Neutrophil (primary cell): ENCODE results near the gene TNPO1.

Experiments used
- H3K27ac ChIP-seq: fragments of 200-600 bp; sonication (generic); 2 replicates; pipeline ENCODE4 v1.5.1; 2016; ENCODE audit warnings: mild to moderate bottlenecking, moderate library complexity
- H3K27me3 ChIP-seq: fragments of 200-600 bp; sonication (generic); 2 replicates; pipeline ENCODE4 v1.6.0; 2016; ENCODE audit warnings: mild to moderate bottlenecking
- H3K36me3 ChIP-seq: fragments of 200-600 bp; sonication (generic); 2 replicates; pipeline ENCODE4 v1.5.1; 2017
- H3K4me1 ChIP-seq, 2 experiments: fragments of 200-600 bp in 1 of 2; sonication (generic) in 1 of 2; 1 replicate in 1 of 2; 2 replicates in 1 of 2; pipeline versions ENCODE4 v1.5.1 to v1.6.1; 2013 to 2016; ENCODE audit warnings: low read depth in 1 of 2, low read length in 1 of 2, mild to moderate bottlenecking in 1 of 2, moderate library complexity in 1 of 2; ENCODE audit not compliant: control insufficient read depth in 1 of 2, insufficient read depth in 1 of 2
- H3K4me3 ChIP-seq, 2 experiments: fragments of 200-600 bp in 1 of 2; sonication (generic) in 1 of 2; 1 replicate in 1 of 2; 2 replicates in 1 of 2; pipeline ENCODE4 v1.5.1; 2013 to 2016; ENCODE audit warnings: low read depth in 1 of 2, low read length in 1 of 2, mild to moderate bottlenecking in 1 of 2, moderate library complexity in 1 of 2
- H3K9me3 ChIP-seq: fragments of 200-600 bp; sonication (generic); 2 replicates; pipeline ENCODE4 v1.5.1; 2016
- CTCF ChIP-seq: fragments of 200-600 bp; sonication (generic); IDR thresholded peaks from 2 replicates; pipeline ENCODE4 v1.5.1; 2016; ENCODE audit warnings: antibody characterized with exemption

TNPO1 gene

GRCh38 chr5:72818866-72819534 is 2.5 kb downstream of the TNPO1 start:
- Histone ChIP-seq H3K27me3 (no peaks in the 10 kb centered on the region), H3K27ac (peak overlapping the region; percentile 95), H3K36me3 (no peaks in the 10 kb centered on the region), H3K9me3 (no peaks in the 10 kb centered on the region), H3K4me1 (peaks cover 29 to 32% of the 10 kb centered on the region in 2 experiments), H3K4me3 (no peak overlapping the region)
- peak; percentile 70 for TF ChIP-seq CTCF

- Histone ChIP-seq H3K4me3 (no peak overlapping the region), H3K4me1 (peaks cover 22 to 23% of the 10 kb centered on the region in 2 experiments), H3K36me3 (no peaks in the 10 kb centered on the region), H3K27me3 (no peaks in the 10 kb centered on the region), H3K9me3 (no peaks in the 10 kb centered on the region), H3K27ac (no peak overlapping the region)
- TF ChIP-seq CTCF = no peak
Measured at GRCh38 chr5:72821776-72822175, 5.3 kb downstream of the TNPO1 start.

- Histone ChIP-seq H3K4me1 (peaks cover 12 to 13% of the 10 kb centered on the region in 2 experiments), H3K36me3 (no peaks in the 10 kb centered on the region), H3K4me3 (no peak overlapping the region), H3K27ac (no peak overlapping the region), H3K9me3 (no peaks in the 10 kb centered on the region), H3K27me3 (no peaks in the 10 kb centered on the region)
- TF ChIP-seq CTCF = no peak
Measured at GRCh38 chr5:72822944-72823343, 6.5 kb downstream of the TNPO1 start.

- Histone ChIP-seq H3K4me3 (no peak overlapping the region), H3K36me3 (no peaks in the 10 kb centered on the region), H3K9me3 (no peaks in the 10 kb centered on the region), H3K4me1 (peaks cover 3 to 9% of the 10 kb centered on the region in 2 experiments), H3K27me3 (no peaks in the 10 kb centered on the region), H3K27ac (no peak overlapping the region)
- TF ChIP-seq CTCF = no peak
Measured at GRCh38 chr5:72829707-72830106, 13.2 kb downstream of the TNPO1 start.

GRCh38 chr5:72830362-72830761 is 13.9 kb downstream of the TNPO1 start:
- peaks cover 9 to 15% of the 10 kb centered on the region in 2 experiments for H3K4me1 ChIP-seq
- H3K9me3 ChIP-seq = no peaks in the 10 kb centered on the region
- H3K27me3 ChIP-seq = no peaks in the 10 kb centered on the region
- H3K27ac ChIP-seq = no peak overlapping the region
- no peaks in the 10 kb centered on the region for H3K36me3 ChIP-seq
- no peak overlapping the region for H3K4me3 ChIP-seq
- TF ChIP-seq CTCF = no peak
